WTC11 (cell line): ENCODE results near the gene SH2D1B. TPM values are rescaled to one million over a fixed set of nuclear protein-coding genes. Genes with fewer than 3 reads are reported as not detected.

Experiments used
- ATAC-seq: fragments of 200-7000 bp; cut with Tn5 transposase; 2 replicates; pipeline ENCODE4 v1.10.0; 2021; ENCODE audit warnings: mild to moderate bottlenecking, moderate library complexity
- CTCF ChIA-PET: fragments of 300-600 bp; sonication (Branson Sonifier 250); formaldehyde crosslinking; loops from one replicate; lab custom pipeline; 2021; ENCODE audit warnings: antibody characterized with exemption; lab: Charles Lee
- POLR2A ChIA-PET: fragments of 350-600 bp; sonication (Branson Sonifier 250); formaldehyde crosslinking; loops from one replicate; lab custom pipeline; 2021; ENCODE audit warnings: antibody characterized with exemption; lab: Charles Lee
- DNase-seq: peaks from one replicate; pipeline ENCODE4 v3.0.0; 2021; ENCODE audit warnings: low spot score
- H3K27ac Mint-ChIP-seq: 2 replicates; pipeline ENCODE4 v1.8.0; 2021; ENCODE audit warnings: mixed read lengths
- H3K27me3 Mint-ChIP-seq: 2 replicates; pipeline ENCODE4 v1.8.0; 2021; ENCODE audit warnings: low read depth, mild to moderate bottlenecking, moderate library complexity, mixed read lengths
- H3K36me3 Mint-ChIP-seq: 2 replicates; pipeline ENCODE4 v1.8.0; 2021; ENCODE audit warnings: mixed read lengths
- H3K4me1 Mint-ChIP-seq: 2 replicates; pipeline ENCODE4 v1.8.0; 2022; ENCODE audit warnings: mixed read lengths
- H3K4me3 Mint-ChIP-seq: 2 replicates; pipeline ENCODE4 v1.8.0; 2021; ENCODE audit warnings: mild to moderate bottlenecking, moderate library complexity, mixed read lengths
- H3K9me3 Mint-ChIP-seq: 2 replicates; pipeline ENCODE4 v1.8.0; 2021; ENCODE audit warnings: mixed read lengths
- EMX1 ChIP-seq: fragments of 250-450 bp; sonication (Bioruptor Pico); IDR thresholded peaks from 2 replicates; pipeline ENCODE4 v1.8.0; 2021; ENCODE audit warnings: mild to moderate bottlenecking
- GTF2I ChIP-seq: fragments of 250-450 bp; sonication (Bioruptor Pico); conservative IDR thresholded peaks from 2 replicates; pipeline ENCODE4 v1.4.0; 2021; ENCODE audit warnings: mild to moderate bottlenecking
- HMGA2 ChIP-seq: fragments of 250-450 bp; sonication (Bioruptor Pico); IDR thresholded peaks from 2 replicates; pipeline ENCODE4 v1.4.0; 2021; ENCODE audit warnings: mild to moderate bottlenecking, moderate library complexity
- NFATC4 ChIP-seq: fragments of 250-450 bp; sonication (Bioruptor Pico); IDR thresholded peaks from 2 replicates; pipeline ENCODE4 v1.9.0; 2021; ENCODE audit warnings: mild to moderate bottlenecking
- NFE2L1 ChIP-seq: sonication (generic); formaldehyde crosslinking; IDR thresholded peaks from 2 replicates; pipeline ENCODE4 v1.8.1; 2023; ENCODE audit warnings: missing genetic modification reagents
- NR2C2 ChIP-seq: sonication (generic); formaldehyde crosslinking; IDR thresholded peaks from 2 replicates; pipeline ENCODE4 v1.8.0; 2022; ENCODE audit warnings: mild to moderate bottlenecking, missing genetic modification reagents
- NR3C1 ChIP-seq: sonication (generic); formaldehyde crosslinking; conservative IDR thresholded peaks from 2 replicates; pipeline ENCODE4 v1.8.1; 2023; ENCODE audit warnings: low read depth, mild to moderate bottlenecking, missing genetic modification reagents
- RELA ChIP-seq: sonication (generic); formaldehyde crosslinking; IDR thresholded peaks from 2 replicates; pipeline ENCODE4 v1.8.1; 2022; ENCODE audit warnings: missing genetic modification reagents, mild to moderate bottlenecking, borderline replicate concordance
- SMAD3 ChIP-seq: sonication (generic); formaldehyde crosslinking; IDR thresholded peaks from 2 replicates; pipeline ENCODE4 v1.8.0; 2022; ENCODE audit warnings: missing genetic modification reagents, mild to moderate bottlenecking, borderline replicate concordance
- TCF7 ChIP-seq: sonication (generic); formaldehyde crosslinking; IDR thresholded peaks from 2 replicates; pipeline ENCODE4 v1.8.0; 2022; ENCODE audit warnings: mild to moderate bottlenecking, low read depth, missing genetic modification reagents, moderate library complexity
- TEAD1 ChIP-seq: sonication (generic); formaldehyde crosslinking; IDR thresholded peaks from 2 replicates; pipeline ENCODE4 v1.8.0; 2022; ENCODE audit warnings: mild to moderate bottlenecking, missing genetic modification reagents
- ZNF121 ChIP-seq: sonication (generic); formaldehyde crosslinking; IDR thresholded peaks from 2 replicates; pipeline ENCODE4 v1.8.0; 2023; ENCODE audit warnings: missing genetic modification reagents
- ZNF416 ChIP-seq: fragments of 250-450 bp; sonication (Bioruptor Pico); IDR thresholded peaks from 2 replicates; pipeline ENCODE4 v1.9.0; 2021; ENCODE audit warnings: mild to moderate bottlenecking, inconsistent platforms
- ZNF423 ChIP-seq: fragments of 250-450 bp; sonication (Bioruptor Pico); IDR thresholded peaks from 2 replicates; pipeline ENCODE4 v2.1.2; 2022; ENCODE audit warnings: mild to moderate bottlenecking, moderate library complexity
- total RNA-seq: library from RNA; stranded (reverse); gene quantifications from 3 replicates; pipeline ENCODE4 v1.2.3, GENCODE V29; 2021
- TF ChIP-seq, protein P1 (sequence below): sonication (generic); formaldehyde crosslinking; IDR thresholded peaks from 2 replicates; pipeline ENCODE4 v1.8.0; 2022; ENCODE audit warnings: mild to moderate bottlenecking, missing genetic modification reagents
- TF ChIP-seq, protein P2 (sequence below): sonication (generic); formaldehyde crosslinking; IDR thresholded peaks from 2 replicates; pipeline ENCODE4 v1.8.1; 2023; ENCODE audit warnings: mild to moderate bottlenecking, missing genetic modification reagents
- TF ChIP-seq, protein P3 (sequence below): sonication (generic); formaldehyde crosslinking; conservative IDR thresholded peaks from 2 replicates; pipeline ENCODE4 v1.8.1; 2023; ENCODE audit warnings: mild to moderate bottlenecking, low read depth, missing genetic modification reagents, moderate library complexity
- TF ChIP-seq, protein P4 (sequence below): sonication (generic); formaldehyde crosslinking; IDR thresholded peaks from 2 replicates; pipeline ENCODE4 v1.8.0; 2022; ENCODE audit warnings: mild to moderate bottlenecking, missing genetic modification reagents
- TF ChIP-seq, protein P5 (sequence below): sonication (generic); formaldehyde crosslinking; conservative IDR thresholded peaks from 2 replicates; pipeline ENCODE4 v1.8.1; 2022; ENCODE audit warnings: mild to moderate bottlenecking, missing genetic modification reagents
- TF ChIP-seq, protein P6 (sequence below): sonication (generic); formaldehyde crosslinking; IDR thresholded peaks from 2 replicates; pipeline ENCODE4 v1.8.0; 2022; ENCODE audit warnings: mild to moderate bottlenecking, missing genetic modification reagents
- TF ChIP-seq, protein P7 (sequence below): sonication (generic); formaldehyde crosslinking; IDR thresholded peaks from 2 replicates; pipeline ENCODE4 v1.8.1; 2022; ENCODE audit warnings: mild to moderate bottlenecking, moderate library complexity, missing genetic modification reagents
- TF ChIP-seq, protein P8 (sequence below): sonication (generic); formaldehyde crosslinking; IDR thresholded peaks from 2 replicates; pipeline ENCODE4 v1.8.1; 2022; ENCODE audit warnings: low read depth, missing genetic modification reagents, borderline replicate concordance

The SH2D1B gene
- total RNA-seq, 1 experiment from 2014 or later: not detected

DNA sequence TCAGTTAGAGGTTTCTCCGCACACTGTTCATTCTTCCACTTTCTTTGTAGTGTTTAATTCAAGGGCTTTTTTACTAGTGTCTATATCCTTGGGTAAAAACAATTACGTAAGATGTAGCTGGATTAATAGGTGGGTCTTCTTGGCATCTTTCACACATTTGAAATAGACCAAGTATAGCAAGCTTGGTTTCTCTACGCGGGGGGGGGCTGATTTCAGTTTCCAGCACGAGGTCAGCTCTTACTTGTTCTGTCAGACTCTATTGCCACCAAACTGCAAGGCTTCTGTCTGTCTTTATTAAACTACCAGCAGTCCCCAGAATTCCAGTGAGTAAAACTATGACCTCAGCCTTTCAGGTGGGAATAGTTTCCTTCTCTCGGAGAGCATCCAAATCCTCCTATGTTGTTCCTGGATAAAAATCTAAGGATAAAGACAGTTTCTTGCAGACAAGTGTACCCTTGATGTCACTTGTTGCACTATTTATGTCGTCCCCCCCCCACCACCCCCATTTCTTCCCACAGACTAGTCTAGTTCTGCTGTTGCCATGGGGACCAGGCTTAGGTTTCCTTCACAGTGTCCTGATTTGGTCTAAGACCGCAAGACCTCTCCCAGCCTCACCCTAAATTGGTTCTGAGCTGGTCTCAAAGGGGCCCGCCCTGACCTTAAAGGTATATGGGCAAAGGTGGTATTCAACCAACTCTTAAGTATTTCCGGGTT lies 52.3 kb downstream of the SH2D1B start:
- H3K27me3 Mint-ChIP-seq: no peaks in the 10 kb centered on the region
- ChIA-PET POLR2A (no interaction called here), CTCF (no interaction called here)
- DNase-seq (no peak), ATAC-seq (no peak)
- no peak for TF ChIP-seq RELA
- TF ChIP-seq, protein P1, sequence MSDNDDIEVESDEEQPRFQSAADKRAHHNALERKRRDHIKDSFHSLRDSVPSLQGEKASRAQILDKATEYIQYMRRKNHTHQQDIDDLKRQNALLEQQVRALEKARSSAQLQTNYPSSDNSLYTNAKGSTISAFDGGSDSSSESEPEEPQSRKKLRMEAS: no peak
- TF ChIP-seq, protein P2, sequence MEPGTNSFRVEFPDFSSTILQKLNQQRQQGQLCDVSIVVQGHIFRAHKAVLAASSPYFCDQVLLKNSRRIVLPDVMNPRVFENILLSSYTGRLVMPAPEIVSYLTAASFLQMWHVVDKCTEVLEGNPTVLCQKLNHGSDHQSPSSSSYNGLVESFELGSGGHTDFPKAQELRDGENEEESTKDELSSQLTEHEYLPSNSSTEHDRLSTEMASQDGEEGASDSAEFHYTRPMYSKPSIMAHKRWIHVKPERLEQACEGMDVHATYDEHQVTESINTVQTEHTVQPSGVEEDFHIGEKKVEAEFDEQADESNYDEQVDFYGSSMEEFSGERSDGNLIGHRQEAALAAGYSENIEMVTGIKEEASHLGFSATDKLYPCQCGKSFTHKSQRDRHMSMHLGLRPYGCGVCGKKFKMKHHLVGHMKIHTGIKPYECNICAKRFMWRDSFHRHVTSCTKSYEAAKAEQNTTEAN (CRISPR knock-in tag): no peak
- no peak for TF ChIP-seq TCF7 (CRISPR knock-in tag)
- TF ChIP-seq NR2C2 (CRISPR knock-in tag): no peak
- no peak for TF ChIP-seq TEAD1
- TF ChIP-seq, protein P3, sequence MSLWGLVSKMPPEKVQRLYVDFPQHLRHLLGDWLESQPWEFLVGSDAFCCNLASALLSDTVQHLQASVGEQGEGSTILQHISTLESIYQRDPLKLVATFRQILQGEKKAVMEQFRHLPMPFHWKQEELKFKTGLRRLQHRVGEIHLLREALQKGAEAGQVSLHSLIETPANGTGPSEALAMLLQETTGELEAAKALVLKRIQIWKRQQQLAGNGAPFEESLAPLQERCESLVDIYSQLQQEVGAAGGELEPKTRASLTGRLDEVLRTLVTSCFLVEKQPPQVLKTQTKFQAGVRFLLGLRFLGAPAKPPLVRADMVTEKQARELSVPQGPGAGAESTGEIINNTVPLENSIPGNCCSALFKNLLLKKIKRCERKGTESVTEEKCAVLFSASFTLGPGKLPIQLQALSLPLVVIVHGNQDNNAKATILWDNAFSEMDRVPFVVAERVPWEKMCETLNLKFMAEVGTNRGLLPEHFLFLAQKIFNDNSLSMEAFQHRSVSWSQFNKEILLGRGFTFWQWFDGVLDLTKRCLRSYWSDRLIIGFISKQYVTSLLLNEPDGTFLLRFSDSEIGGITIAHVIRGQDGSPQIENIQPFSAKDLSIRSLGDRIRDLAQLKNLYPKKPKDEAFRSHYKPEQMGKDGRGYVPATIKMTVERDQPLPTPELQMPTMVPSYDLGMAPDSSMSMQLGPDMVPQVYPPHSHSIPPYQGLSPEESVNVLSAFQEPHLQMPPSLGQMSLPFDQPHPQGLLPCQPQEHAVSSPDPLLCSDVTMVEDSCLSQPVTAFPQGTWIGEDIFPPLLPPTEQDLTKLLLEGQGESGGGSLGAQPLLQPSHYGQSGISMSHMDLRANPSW (CRISPR knock-in tag): no peak
- TF ChIP-seq, protein P4, sequence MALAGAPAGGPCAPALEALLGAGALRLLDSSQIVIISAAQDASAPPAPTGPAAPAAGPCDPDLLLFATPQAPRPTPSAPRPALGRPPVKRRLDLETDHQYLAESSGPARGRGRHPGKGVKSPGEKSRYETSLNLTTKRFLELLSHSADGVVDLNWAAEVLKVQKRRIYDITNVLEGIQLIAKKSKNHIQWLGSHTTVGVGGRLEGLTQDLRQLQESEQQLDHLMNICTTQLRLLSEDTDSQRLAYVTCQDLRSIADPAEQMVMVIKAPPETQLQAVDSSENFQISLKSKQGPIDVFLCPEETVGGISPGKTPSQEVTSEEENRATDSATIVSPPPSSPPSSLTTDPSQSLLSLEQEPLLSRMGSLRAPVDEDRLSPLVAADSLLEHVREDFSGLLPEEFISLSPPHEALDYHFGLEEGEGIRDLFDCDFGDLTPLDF (CRISPR knock-in tag): no peak
- TF ChIP-seq, protein P5, sequence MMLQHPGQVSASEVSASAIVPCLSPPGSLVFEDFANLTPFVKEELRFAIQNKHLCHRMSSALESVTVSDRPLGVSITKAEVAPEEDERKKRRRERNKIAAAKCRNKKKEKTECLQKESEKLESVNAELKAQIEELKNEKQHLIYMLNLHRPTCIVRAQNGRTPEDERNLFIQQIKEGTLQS (CRISPR knock-in tag): no peak
- no peaks in the 10 kb centered on the region for H3K4me1 Mint-ChIP-seq
- peaks cover 8% of the 10 kb centered on the region for H3K36me3 Mint-ChIP-seq
- no peak overlapping the region for H3K4me3 Mint-ChIP-seq
- H3K27ac Mint-ChIP-seq: no peak overlapping the region
- H3K9me3 Mint-ChIP-seq: no peaks in the 10 kb centered on the region

DNA sequence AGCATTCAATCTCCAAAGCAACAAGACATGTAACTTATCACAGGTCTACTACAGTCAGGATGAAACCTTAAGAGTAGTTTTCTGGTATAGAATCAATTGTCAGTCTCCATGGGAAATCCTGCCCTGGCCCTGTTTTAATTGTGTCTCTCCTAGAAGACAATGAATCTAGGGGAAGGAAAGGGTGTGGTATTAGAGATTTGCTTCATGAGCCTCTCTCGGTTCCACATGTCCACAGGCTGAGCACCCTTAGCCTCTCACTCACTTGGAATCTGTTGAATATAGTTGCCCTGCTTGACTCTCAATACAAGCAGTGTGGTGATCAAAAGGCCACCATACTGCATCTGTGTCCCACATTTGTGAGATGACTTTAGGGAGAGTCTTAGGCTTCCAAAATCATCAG lies 53.0 kb downstream of the SH2D1B start:
- Mint-ChIP-seq H3K4me3 (no peak overlapping the region), H3K27ac (no peak overlapping the region)
- TF ChIP-seq, protein P6, sequence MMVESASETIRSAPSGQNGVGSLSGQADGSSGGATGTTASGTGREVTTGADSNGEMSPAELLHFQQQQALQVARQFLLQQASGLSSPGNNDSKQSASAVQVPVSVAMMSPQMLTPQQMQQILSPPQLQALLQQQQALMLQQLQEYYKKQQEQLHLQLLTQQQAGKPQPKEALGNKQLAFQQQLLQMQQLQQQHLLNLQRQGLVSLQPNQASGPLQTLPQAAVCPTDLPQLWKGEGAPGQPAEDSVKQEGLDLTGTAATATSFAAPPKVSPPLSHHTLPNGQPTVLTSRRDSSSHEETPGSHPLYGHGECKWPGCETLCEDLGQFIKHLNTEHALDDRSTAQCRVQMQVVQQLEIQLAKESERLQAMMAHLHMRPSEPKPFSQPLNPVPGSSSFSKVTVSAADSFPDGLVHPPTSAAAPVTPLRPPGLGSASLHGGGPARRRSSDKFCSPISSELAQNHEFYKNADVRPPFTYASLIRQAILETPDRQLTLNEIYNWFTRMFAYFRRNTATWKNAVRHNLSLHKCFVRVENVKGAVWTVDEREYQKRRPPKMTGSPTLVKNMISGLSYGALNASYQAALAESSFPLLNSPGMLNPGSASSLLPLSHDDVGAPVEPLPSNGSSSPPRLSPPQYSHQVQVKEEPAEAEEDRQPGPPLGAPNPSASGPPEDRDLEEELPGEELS (CRISPR knock-in tag): no peak
- TF ChIP-seq ZNF416: no peak
- TF ChIP-seq, protein P7, sequence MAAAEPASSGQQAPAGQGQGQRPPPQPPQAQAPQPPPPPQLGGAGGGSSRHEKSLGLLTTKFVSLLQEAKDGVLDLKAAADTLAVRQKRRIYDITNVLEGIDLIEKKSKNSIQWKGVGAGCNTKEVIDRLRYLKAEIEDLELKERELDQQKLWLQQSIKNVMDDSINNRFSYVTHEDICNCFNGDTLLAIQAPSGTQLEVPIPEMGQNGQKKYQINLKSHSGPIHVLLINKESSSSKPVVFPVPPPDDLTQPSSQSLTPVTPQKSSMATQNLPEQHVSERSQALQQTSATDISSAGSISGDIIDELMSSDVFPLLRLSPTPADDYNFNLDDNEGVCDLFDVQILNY (CRISPR knock-in tag): no peak
- no peak for TF ChIP-seq SMAD3
- no peak for TF ChIP-seq NR3C1 (CRISPR knock-in tag)
- no peak for TF ChIP-seq ZNF121
- no peak for TF ChIP-seq NFATC4 (CRISPR knock-in tag)
- no peak for TF ChIP-seq EMX1 (CRISPR knock-in tag)
- no peak for TF ChIP-seq HMGA2
- no peak for TF ChIP-seq GTF2I (CRISPR knock-in tag)
- TF ChIP-seq NFE2L1 (CRISPR knock-in tag): no peak
- TF ChIP-seq ZNF423: no peak
- TF ChIP-seq, protein P8, sequence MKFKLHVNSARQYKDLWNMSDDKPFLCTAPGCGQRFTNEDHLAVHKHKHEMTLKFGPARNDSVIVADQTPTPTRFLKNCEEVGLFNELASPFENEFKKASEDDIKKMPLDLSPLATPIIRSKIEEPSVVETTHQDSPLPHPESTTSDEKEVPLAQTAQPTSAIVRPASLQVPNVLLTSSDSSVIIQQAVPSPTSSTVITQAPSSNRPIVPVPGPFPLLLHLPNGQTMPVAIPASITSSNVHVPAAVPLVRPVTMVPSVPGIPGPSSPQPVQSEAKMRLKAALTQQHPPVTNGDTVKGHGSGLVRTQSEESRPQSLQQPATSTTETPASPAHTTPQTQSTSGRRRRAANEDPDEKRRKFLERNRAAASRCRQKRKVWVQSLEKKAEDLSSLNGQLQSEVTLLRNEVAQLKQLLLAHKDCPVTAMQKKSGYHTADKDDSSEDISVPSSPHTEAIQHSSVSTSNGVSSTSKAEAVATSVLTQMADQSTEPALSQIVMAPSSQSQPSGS: no peak
- TF ChIP-seq, all 79 proteins: peak for 0
- H3K36me3 Mint-ChIP-seq: peaks cover 8% of the 10 kb centered on the region
- peaks cover under 1% of the 10 kb centered on the region; the same call in 1 of the 2 replicates for H3K4me1 Mint-ChIP-seq
- POLR2A ChIA-PET: no interaction called here
- H3K9me3 Mint-ChIP-seq: no peaks in the 10 kb centered on the region
- ATAC-seq (no peak), DNase-seq (no peak)
- CTCF ChIA-PET: no interaction called here
- H3K27me3 Mint-ChIP-seq: no peaks in the 10 kb centered on the region
